ENCODE measurements around the gene TTC33. TPM values are rescaled to one million over a fixed set of nuclear protein-coding genes. Genes with fewer than 3 reads are reported as not detected.

Gene TTC33
- total and polyA plus RNA-seq, 2 of the 4 experiments (the other 2 are of a cell fraction), result 3.1 to 8.1 TPM

DNA sequence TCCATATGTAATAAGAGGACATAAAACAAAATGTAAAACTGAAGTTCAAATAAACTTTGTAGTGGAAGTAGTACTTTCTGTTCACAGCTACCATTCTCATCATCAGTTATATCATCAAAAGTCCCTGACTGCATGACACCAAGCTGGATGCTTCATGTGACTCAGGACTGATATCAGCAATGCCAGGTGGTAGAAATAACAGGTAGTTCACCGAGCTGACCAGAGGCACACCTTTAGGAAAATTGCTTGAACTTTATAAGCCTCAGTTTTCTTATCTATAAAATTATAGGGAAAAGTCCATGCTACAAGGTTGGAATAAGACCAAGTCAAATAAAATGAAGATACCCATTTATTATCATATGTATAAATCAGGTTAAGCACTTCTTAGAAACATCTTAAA lies 200.9 kb downstream of the TTC33 start:
- Histone ChIP-seq H3K4me2 (ENCODE audit: low read depth, low read length) (no peak overlapping the region), H3K36me3 (ENCODE audit: control insufficient read depth, insufficient read depth, low read length) (no peaks in the 10 kb centered on the region), H4K91ac (ENCODE audit: insufficient read depth, low read depth, low read length) (peak overlapping the region; percentile 53), H4K20me1 (ENCODE audit: insufficient read depth, low read length) (no peaks in the 10 kb centered on the region), H3K4me1 (ENCODE audit: control insufficient read depth, insufficient read depth, low read length) (peaks cover 12% of the 10 kb centered on the region), H2BK20ac (ENCODE audit: low read depth, low read length) (peak overlapping the region; percentile 70), H2AFZ (replicated peaks; ENCODE audit: low read length, poor library complexity) (no peak overlapping the region), H3K56ac (ENCODE audit: extremely low read depth, insufficient read depth, low read length) (no peak overlapping the region), H3K79me1 (ENCODE audit: low read depth in 1 of 2, low read length in 2 of 2) (no peaks in the 10 kb centered on the region), H2BK15ac (ENCODE audit: low read depth, low read length) (peak overlapping the region; percentile 98; the same call in 1 of the 3 replicates), H3K9ac (ENCODE audit: low read depth, low read length) (no peak overlapping the region), H3K23ac (ENCODE audit: low read depth, low read length) (no peak overlapping the region), H3K18ac (ENCODE audit: low read depth, low read length) (peak overlapping the region; percentile 77), H4K8ac (ENCODE audit: low read depth in 2 of 2, low read length in 2 of 2) (no peak overlapping the region), H3K9me3 (ENCODE audit: control insufficient read depth, insufficient read depth, low read length) (no peaks in the 10 kb centered on the region), H3K4ac (ENCODE audit: low read depth, low read length) (peak overlapping the region; percentile 81), H3K27ac (ENCODE audit: insufficient read depth, low read length) (no peak overlapping the region), H2AK5ac (ENCODE audit: low read depth, low read length) (peak overlapping the region; percentile 85; the same call in 1 of the 2 replicates), H3K27me3 (ENCODE audit: control insufficient read depth, insufficient read depth, low read length) (no peaks in the 10 kb centered on the region), H2AK9ac (replicated peaks; ENCODE audit: low read depth, low read length, poor library complexity) (no peak overlapping the region), H2BK120ac (ENCODE audit: low read depth, low read length) (peak overlapping the region; percentile 89), H3K9me1 (ENCODE audit: insufficient read depth, low read length) (peaks cover 4% of the 10 kb centered on the region), H4K5ac (ENCODE audit: low read depth, low read length) (no peak overlapping the region), H2BK5ac (ENCODE audit: low read depth, low read length, poor library complexity, severe bottlenecking) (no peak overlapping the region), H3K14ac (replicated peaks; ENCODE audit: low read depth, low read length) (0 out of 2 replicates have a peak overlapping the region, but pooled peaks have one; percentile 43), H3K4me3 (ENCODE audit: insufficient read depth, low read depth, low read length) (no peak overlapping the region)
- intact Hi-C loops (cut with micrococcal nuclease) (no loop called here), in situ Hi-C loops (cut with MboI; ENCODE audit: low sequenced_read_pairs) (no loop called here), dilution Hi-C loops (cut with HindIII; ENCODE audit: low sequenced_read_pairs, unreplicated experiment) (no loop called here)
- CTCF ChIA-PET, result interaction anchor here (0.6 kb wide), 1 partner anchor 67 kb away, joined by 6 read pairs; no protein-coding TSS in a partner anchor
- no CpG with 5 or more reads among the region's 1 CpG for WGBS, 2 experiments (ENCODE audit: extremely low coverage in 2 of 2, insufficient read length in 1 of 2)
- BruUV-seq (replicated peaks), result no TSS peak
- POLR2A ChIA-PET (ENCODE audit: unreplicated experiment), result no interaction called here
- TF ChIP-seq POLR2A (IDR thresholded peaks at IDR 0.05; ENCODE audit: low read depth, low read length), result no peak
- no peak for TF ChIP-seq BHLHE40 (IDR thresholded peaks at IDR 0.05; ENCODE audit: low read depth, low read length)
- TF ChIP-seq RFX5 (IDR thresholded peaks at IDR 0.05; ENCODE audit: low read depth, low read length), result no peak
- TF ChIP-seq, protein P1, sequence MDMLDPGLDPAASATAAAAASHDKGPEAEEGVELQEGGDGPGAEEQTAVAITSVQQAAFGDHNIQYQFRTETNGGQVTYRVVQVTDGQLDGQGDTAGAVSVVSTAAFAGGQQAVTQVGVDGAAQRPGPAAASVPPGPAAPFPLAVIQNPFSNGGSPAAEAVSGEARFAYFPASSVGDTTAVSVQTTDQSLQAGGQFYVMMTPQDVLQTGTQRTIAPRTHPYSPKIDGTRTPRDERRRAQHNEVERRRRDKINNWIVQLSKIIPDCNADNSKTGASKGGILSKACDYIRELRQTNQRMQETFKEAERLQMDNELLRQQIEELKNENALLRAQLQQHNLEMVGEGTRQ (IDR thresholded peaks at IDR 0.05; ENCODE audit: low read depth, low read length), result no peak
- TF ChIP-seq RCOR1 (IDR thresholded peaks at IDR 0.05; ENCODE audit: insufficient replicate concordance, low read length), result no peak
- TF ChIP-seq MAZ (IDR thresholded peaks at IDR 0.05; ENCODE audit: borderline replicate concordance, low read depth, low read length), result no peak
- TF ChIP-seq CEBPB (IDR thresholded peaks at IDR 0.05; ENCODE audit: low read depth, low read length), result no peak
- no peak for TF ChIP-seq MXI1 (IDR thresholded peaks at IDR 0.05; ENCODE audit: borderline replicate concordance, low read depth, low read length)
- no peak for TF ChIP-seq SMC3 (IDR thresholded peaks at IDR 0.05; ENCODE audit: low read depth, low read length)
- TF ChIP-seq, protein P2, sequence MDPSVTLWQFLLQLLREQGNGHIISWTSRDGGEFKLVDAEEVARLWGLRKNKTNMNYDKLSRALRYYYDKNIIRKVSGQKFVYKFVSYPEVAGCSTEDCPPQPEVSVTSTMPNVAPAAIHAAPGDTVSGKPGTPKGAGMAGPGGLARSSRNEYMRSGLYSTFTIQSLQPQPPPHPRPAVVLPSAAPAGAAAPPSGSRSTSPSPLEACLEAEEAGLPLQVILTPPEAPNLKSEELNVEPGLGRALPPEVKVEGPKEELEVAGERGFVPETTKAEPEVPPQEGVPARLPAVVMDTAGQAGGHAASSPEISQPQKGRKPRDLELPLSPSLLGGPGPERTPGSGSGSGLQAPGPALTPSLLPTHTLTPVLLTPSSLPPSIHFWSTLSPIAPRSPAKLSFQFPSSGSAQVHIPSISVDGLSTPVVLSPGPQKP (IDR thresholded peaks at IDR 0.05; ENCODE audit: borderline replicate concordance, low read depth, low read length), result no peak
- TF ChIP-seq CHD1 (IDR thresholded peaks at IDR 0.05; ENCODE audit: low read depth, low read length), result no peak
- ATAC-seq (ENCODE audit: low read depth) (no peak), DNase-seq (no peak)

Measured in IMR-90 (cell line).